Adrenal gland (tissue), 5 donors: ENCODE results near the gene KRT16.

Source experiments
- POLR2A ChIP-seq, 2 donors: fragments of 450-650 bp; IDR thresholded peaks; one replicate each; pipeline ENCODE4 v1.6.1; 2017; ENCODE audit warnings: antibody characterized with exemption in 2 of 2, mild to moderate bottlenecking in 2 of 2, moderate library complexity in 1 of 2
- TF ChIP-seq, protein P1 (sequence below), 6 experiments: fragments of 450-650 bp in 4 of 6; fragments of 200-600 bp in 2 of 6; sonication (generic) in 1 of 6; IDR thresholded peaks; 1 replicate in 5 of 6; 2 replicates in 1 of 6; pipeline versions ENCODE4 v1.5.1 to v1.8.0; 2016 to 2021; ENCODE audit warnings: antibody characterized with exemption in 6 of 6, mild to moderate bottlenecking in 2 of 6, moderate library complexity in 1 of 6
- donor health status: DM: no; HTN: no; CAD: no.

DNA sequence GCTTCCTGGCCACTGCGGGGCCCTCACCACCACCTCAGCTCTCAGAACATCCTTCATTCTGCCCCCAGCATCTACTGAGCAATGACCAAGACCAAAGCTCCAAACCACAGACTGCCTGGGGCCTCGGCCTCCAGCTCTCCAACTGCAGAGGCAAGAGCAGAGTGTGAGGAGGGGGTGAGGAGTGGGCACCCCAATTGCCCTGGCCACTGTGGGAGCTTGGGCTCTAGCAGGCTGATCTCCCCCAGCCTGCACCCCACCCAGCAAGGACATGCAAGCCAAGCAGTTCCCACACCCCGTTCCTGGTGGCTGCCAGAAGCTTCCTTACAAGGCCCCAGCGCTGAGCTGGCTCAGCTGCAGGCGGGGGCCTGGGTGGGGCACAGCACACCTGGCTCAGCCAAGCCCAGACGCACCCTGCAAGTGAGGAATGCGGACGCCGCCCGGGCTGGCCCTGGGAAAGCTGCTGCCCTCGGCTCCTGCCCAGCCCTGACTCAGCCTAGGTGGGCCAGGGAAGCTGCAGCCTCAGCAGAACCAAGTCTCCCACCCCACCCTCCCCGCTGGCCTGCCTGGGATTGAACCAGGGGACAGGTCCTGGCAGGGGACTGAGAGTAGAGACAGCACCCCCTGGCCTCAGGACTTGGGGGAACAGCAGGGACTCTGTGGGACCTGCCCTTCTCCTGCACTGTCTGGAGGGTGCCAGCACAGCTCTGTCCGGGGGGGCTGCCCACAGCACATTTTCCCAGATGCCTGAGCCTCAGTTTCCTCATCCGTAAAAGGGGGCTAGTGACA, 41.5 kb upstream of the KRT16 start:
- TF ChIP-seq, protein P1, sequence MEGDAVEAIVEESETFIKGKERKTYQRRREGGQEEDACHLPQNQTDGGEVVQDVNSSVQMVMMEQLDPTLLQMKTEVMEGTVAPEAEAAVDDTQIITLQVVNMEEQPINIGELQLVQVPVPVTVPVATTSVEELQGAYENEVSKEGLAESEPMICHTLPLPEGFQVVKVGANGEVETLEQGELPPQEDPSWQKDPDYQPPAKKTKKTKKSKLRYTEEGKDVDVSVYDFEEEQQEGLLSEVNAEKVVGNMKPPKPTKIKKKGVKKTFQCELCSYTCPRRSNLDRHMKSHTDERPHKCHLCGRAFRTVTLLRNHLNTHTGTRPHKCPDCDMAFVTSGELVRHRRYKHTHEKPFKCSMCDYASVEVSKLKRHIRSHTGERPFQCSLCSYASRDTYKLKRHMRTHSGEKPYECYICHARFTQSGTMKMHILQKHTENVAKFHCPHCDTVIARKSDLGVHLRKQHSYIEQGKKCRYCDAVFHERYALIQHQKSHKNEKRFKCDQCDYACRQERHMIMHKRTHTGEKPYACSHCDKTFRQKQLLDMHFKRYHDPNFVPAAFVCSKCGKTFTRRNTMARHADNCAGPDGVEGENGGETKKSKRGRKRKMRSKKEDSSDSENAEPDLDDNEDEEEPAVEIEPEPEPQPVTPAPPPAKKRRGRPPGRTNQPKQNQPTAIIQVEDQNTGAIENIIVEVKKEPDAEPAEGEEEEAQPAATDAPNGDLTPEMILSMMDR (IDR thresholded peaks at IDR 0.05) = no peak
- no peak for TF ChIP-seq POLR2A (IDR thresholded peaks at IDR 0.05)
